ENCODE results near the gene PTPRG.

DNA sequence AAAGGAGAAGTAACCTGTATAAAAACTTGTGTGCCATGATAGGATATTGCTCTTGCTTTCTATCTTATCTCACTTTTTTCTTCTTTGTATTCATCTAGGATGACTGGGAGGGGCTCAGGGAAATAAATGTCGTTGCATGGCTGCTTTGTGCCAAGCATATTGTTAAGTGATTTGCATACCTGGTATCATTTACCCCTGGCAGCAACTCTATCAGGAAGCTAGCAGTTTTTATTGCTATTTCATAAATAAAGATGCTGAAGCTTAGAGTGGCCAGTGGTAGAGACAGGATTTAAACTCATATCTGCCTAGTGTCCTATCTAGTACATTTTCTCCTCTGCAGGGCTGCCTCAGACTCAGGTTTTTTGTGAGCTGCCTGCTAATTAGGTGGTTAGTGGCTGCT, 253.3 kb downstream of the PTPRG start:
- TF ChIP-seq, protein P1, sequence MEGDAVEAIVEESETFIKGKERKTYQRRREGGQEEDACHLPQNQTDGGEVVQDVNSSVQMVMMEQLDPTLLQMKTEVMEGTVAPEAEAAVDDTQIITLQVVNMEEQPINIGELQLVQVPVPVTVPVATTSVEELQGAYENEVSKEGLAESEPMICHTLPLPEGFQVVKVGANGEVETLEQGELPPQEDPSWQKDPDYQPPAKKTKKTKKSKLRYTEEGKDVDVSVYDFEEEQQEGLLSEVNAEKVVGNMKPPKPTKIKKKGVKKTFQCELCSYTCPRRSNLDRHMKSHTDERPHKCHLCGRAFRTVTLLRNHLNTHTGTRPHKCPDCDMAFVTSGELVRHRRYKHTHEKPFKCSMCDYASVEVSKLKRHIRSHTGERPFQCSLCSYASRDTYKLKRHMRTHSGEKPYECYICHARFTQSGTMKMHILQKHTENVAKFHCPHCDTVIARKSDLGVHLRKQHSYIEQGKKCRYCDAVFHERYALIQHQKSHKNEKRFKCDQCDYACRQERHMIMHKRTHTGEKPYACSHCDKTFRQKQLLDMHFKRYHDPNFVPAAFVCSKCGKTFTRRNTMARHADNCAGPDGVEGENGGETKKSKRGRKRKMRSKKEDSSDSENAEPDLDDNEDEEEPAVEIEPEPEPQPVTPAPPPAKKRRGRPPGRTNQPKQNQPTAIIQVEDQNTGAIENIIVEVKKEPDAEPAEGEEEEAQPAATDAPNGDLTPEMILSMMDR (conservative IDR thresholded peaks at IDR 0.05): no peak
- no peak for TF ChIP-seq ZFX (IDR thresholded peaks at IDR 0.05)
